Activated naive CD4-positive, alpha-beta T cell treated with anti-CD3 and anti-CD28 coated beads, Interleukin-2, amount 50 U/mL, for 72 hours (primary cell): Measurements from ENCODE around the gene CCDC88A. TPM values are rescaled to one million over a fixed set of nuclear protein-coding genes. Genes with fewer than 3 reads are reported as not detected.
"Not testable (repeated sequence)": the region's sequence is repeated elsewhere in the genome, so short reads cannot be mapped to it uniquely, and the experiment has no call there.

Source experiments
- ATAC-seq, 2 donors: fragments of 150-1000 bp; cut with Tn5 transposase; 2 replicates each; pipeline ENCODE4 v1.10.0; 2021; ENCODE audit warnings: mild to moderate bottlenecking in 2 of 2, moderate library complexity in 2 of 2
- DNase-seq, 2 donors: peaks; one replicate each; pipeline ENCODE4 v3.0.0; 2021 to 2022; ENCODE audit warnings: low spot score in 2 of 2
- H3K27ac Mint-ChIP-seq, 2 donors: one replicate each; pipeline ENCODE4 v1.8.0; 2022; ENCODE audit warnings: mild to moderate bottlenecking in 2 of 2, mixed read lengths in 2 of 2
- H3K36me3 Mint-ChIP-seq, 2 donors: one replicate each; pipeline ENCODE4 v1.8.0; 2022; ENCODE audit warnings: mixed read lengths in 2 of 2
- H3K9me3 Mint-ChIP-seq, 2 donors: one replicate each; pipeline ENCODE4 v1.8.0; 2022; ENCODE audit warnings: mixed read lengths in 2 of 2
- total RNA-seq, 2 donors: library from RNA; stranded (reverse); gene quantifications; one replicate each; pipeline ENCODE4 v1.2.3, GENCODE V29; 2022

The CCDC88A gene
- total RNA-seq, 2 donors from 2014 or later = 13.6 to 18.9 TPM

- Mint-ChIP-seq H3K36me3 (peaks cover 0 to 9% of the 10 kb centered on the region in 2 donors), H3K27ac (no peak overlapping the region), H3K9me3 (no peaks in the 10 kb centered on the region)
- DNase-seq = no peak
- ATAC-seq = no peak
Measured at GRCh38 chr2:55242617-55243016, 177.0 kb downstream of the CCDC88A start.

DNA sequence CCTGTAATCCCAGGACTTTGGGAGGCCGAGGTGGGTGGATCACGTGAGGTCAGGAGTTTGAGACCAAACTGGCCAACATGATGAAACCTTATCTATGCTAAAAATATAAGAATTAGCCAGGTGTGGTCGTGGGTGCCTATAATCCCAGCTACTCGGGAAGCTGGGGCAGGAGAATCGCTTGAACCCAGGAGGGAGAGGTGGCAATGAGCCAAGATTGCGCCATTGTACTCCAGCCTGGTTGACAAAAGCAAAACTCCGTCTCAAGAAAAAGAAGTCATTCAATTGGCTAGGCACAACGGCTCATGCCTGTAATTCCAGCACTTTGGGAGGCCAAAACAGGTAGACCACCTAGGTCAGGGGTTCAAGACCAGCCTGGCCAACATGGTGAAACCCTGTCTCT is 178.1 kb downstream of the CCDC88A start:
- not testable (repeated sequence) for H3K36me3 Mint-ChIP-seq, DNase-seq, H3K9me3 Mint-ChIP-seq, H3K27ac Mint-ChIP-seq
- peak in 1 of 2 donors; percentile 9 for ATAC-seq

- ATAC-seq (no peak), DNase-seq (no peak)
- H3K9me3 Mint-ChIP-seq = no peaks in the 10 kb centered on the region
- peaks cover 2% of the 10 kb centered on the region in 2 donors for H3K36me3 Mint-ChIP-seq
- H3K27ac Mint-ChIP-seq = no peak overlapping the region
Measured at GRCh38 chr2:55239656-55240222, 179.9 kb downstream of the CCDC88A start.

Other genes with a start within 250 kb of the CCDC88A start
- 10 to 100 TPM in 1 of 2 donors, 1 to 10 TPM in 1; 2.7 to 10.3 TPM for gene CLHC1, start 187.6 kb downstream of the CCDC88A start, total RNA-seq
- 1,000 to 10,000 TPM; 1,123 to 1,275 TPM for gene RPS27A, start 187.2 kb downstream of the CCDC88A start, total RNA-seq
- gene MTIF2, start 150.6 kb downstream of the CCDC88A start, total RNA-seq = 10 to 100 TPM; 35.5 to 38.8 TPM
- 10 to 100 TPM; 20.9 to 37.1 TPM for gene CFAP36, start 99.9 kb upstream of the CCDC88A start, total RNA-seq
- 10 to 100 TPM; 53.4 to 76.0 TPM for gene PPP4R3B, start 197.8 kb upstream of the CCDC88A start, total RNA-seq